Adrenal gland (tissue), 12 donors: ENCODE measurements around the gene RAD51B. TPM values are rescaled to one million over a fixed set of nuclear protein-coding genes. Genes with fewer than 3 reads are reported as not detected.

Source experiments
- DNase-seq, 7 donors: peaks; one replicate each; pipeline ENCODE4 v3.0.0-alpha.2; 2019 to 2020
- H3K27ac ChIP-seq, 5 donors: fragments of 200-600 bp; sonication (generic) in 4 of 5; 1 replicate in 3 of 5; 2 replicates in 2 of 5; pipeline versions ENCODE4 v1.5.1 to v1.8.0; 2016 to 2020; ENCODE audit warnings: mild to moderate bottlenecking in 1 of 5
- H3K27me3 ChIP-seq: fragments of 200-600 bp; 2 replicates; pipeline ENCODE4 v1.8.0; 2021
- H3K36me3 ChIP-seq, 2 donors: fragments of 200-600 bp; replicated peaks in 1 of 2; 1 replicate in 1 of 2; 2 replicates in 1 of 2; pipeline versions ENCODE4 v1.5.1 to v1.8.0; 2018 to 2022
- H3K4me1 ChIP-seq, 2 donors: fragments of 200-600 bp; replicated peaks in 1 of 2; 1 replicate in 1 of 2; 2 replicates in 1 of 2; pipeline versions ENCODE4 v1.5.1 to v1.8.0; 2018 to 2021
- H3K4me3 ChIP-seq, 4 donors: fragments of 200-600 bp; sonication (generic) in 3 of 4; one replicate each; pipeline ENCODE4 v1.5.1; 2016 to 2018
- H3K9me3 ChIP-seq, 3 donors: fragments of 200-600 bp; sonication (generic) in 1 of 3; replicated peaks in 1 of 3; 1 replicate in 2 of 3; 2 replicates in 1 of 3; pipeline versions ENCODE4 v1.5.1 to v1.8.0; 2016 to 2021
- CTCF ChIP-seq, 6 experiments: fragments of 450-650 bp in 4 of 6; fragments of 200-600 bp in 2 of 6; sonication (generic) in 1 of 6; IDR thresholded peaks; 1 replicate in 5 of 6; 2 replicates in 1 of 6; pipeline versions ENCODE4 v1.5.1 to v1.8.0; 2016 to 2021; ENCODE audit warnings: antibody characterized with exemption in 6 of 6, mild to moderate bottlenecking in 2 of 6, moderate library complexity in 1 of 6
- POLR2A ChIP-seq, 2 donors: fragments of 450-650 bp; IDR thresholded peaks; one replicate each; pipeline ENCODE4 v1.6.1; 2017; ENCODE audit warnings: antibody characterized with exemption in 2 of 2, mild to moderate bottlenecking in 2 of 2, moderate library complexity in 1 of 2
- WGBS, 4 donors: extraction: QIAGEN DNeasy Blood & Tissue Kit in 2 of 4; methylation state at CpG; one replicate each; pipeline versions ENCODE4 v1.1.5 to v1.1.7; 2013 to 2017; 5-methylcytosine and 5-hydroxymethylcytosine counted together
- intact Hi-C, 2 donors: fragments of 100-400 bp; cut with DNase I; formaldehyde crosslinking; loops; one replicate each; pipeline versions ENCODE4 v1.14.1 to v1.15.0; 2022 to 2023
- polyA plus RNA-seq, 3 donors: library from polyadenylated mRNA; stranded (reverse); fragments of 200-250 nt in 2 of 3; fragments of 350-450 nt in 1 of 3; fragmentation: Illumina TruSeq in 1 of 3; extraction: RNeasy Lipid Tissue Mini Kit (QIAGEN cat#74804) in 1 of 3; gene quantifications; one replicate each; pipeline ENCODE4 v1.2.3, GENCODE V29; 2013 to 2014
- total RNA-seq, 9 donors: library from RNA; depleted of rRNA in 4 of 9; stranded (reverse); fragments of >200 nt in 4 of 9; fragments of 120-200 nt in 1 of 9; fragmentation: NEBNext Ultra II Directional in 1 of 9; extraction: Animal tissue kit (Norgen Biotek cat#: 25700) in 1 of 9; gene quantifications; one replicate each; pipeline versions ENCODE4 v1.1.0 to v1.2.4, GENCODE V29; 2013 to 2023
- donor health status: healthy with polysubstance abuse.
- donor health status: Bipolar disorder and iron deficiency.
- donor health status: DM: yes; HTN: yes; CAD: no.
- donor health status: DM: no; HTN: no; CAD: no.
- donor health status: DM: no; HTN: no; CAD: no.
- donor health status: DM: yes; HTN: yes; CAD: no.

The RAD51B gene
- total and polyA plus RNA-seq, 12 donors = 2.3 to 24.6 (median 12.4) TPM

GRCh38 chr14:68703093-68703492, 883.5 kb downstream of the RAD51B start:
- intact Hi-C loops = no loop called here
- Histone ChIP-seq H3K9me3 (no peaks in the 10 kb centered on the region), H3K27me3 (no peaks in the 10 kb centered on the region), H3K36me3 (no peaks in the 10 kb centered on the region), H3K4me1 (peaks cover 14 to 18% of the 10 kb centered on the region in 2 donors), H3K4me3 (no peak overlapping the region), H3K27ac (no peak overlapping the region)
- DNase-seq = peak; percentile 51 to 72 (median 67)
- no peak for TF ChIP-seq CTCF (IDR thresholded peaks at IDR 0.05)
- TF ChIP-seq POLR2A (IDR thresholded peaks at IDR 0.05) = no peak
- 64 to 81% (median 78%) methylated on average over 7 to 10 of the region's 10 CpGs for WGBS, 4 donors

DNA sequence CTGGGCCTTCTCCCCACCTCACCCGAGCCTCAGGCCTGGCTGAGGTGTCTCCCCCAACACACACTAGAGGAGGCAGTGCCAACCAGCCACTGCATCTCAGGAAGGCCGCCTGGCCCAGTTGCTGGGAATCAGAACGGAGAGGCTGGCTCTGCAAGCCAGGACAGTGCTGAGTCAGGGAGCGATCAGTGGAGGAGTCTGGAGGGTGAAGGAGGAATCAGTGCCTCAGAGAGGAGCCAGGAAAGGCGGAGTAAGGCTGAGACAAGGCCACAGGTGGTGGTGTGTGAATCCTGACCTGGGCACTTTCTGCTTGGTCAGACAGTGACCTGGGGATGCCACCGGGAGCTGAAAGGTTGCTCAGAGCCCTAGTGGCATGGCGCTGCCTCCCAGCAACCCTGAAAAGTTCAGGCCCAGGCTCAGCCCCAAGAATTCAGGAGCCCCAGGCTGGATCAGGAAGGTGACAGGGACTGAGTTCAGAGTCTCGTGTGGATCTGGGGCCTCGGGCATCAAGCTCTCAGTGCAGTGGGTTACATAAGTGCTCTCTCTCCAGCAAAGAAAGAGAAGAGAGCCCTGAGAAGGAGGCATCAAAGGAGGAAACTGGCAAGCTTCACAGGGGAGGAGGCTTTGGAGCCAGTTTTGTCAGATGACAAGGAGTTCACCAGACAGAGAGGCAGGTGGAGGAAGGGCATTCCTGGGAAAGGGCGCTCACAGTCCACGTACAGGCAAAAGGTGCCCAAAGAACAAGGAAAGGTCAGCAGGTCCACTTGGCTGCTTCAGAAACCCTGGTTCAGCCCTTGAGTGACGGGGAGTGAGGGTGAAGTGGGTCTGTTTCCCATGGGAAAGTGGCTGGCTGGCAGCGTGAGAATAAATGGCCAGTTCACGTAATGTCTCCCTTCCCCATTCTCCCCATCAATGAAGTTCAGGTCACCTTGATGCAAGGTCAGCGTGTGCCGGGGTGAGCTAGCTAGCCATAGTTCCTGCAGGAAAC, 885.4 kb downstream of the RAD51B start:
- no peaks in the 10 kb centered on the region for H3K36me3 ChIP-seq
- H3K4me3 ChIP-seq = no peak overlapping the region
- no peaks in the 10 kb centered on the region for H3K27me3 ChIP-seq
- intact Hi-C loops = no loop called here
- DNase-seq = peak; percentile 76 to 93 (median 87)
- H3K27ac ChIP-seq = peak overlapping the region in 4 of 5 donors; percentile 35 to 91 (median 74)
- no peaks in the 10 kb centered on the region for H3K9me3 ChIP-seq
- H3K4me1 ChIP-seq = peaks cover 14% of the 10 kb centered on the region in 2 donors
- TF ChIP-seq CTCF (IDR thresholded peaks at IDR 0.05) (no peak), POLR2A (IDR thresholded peaks at IDR 0.05) (peak in 1 of 2 donors; percentile 57)
- WGBS, 4 donors = 64 to 79% (median 66%) methylated on average over 16 of the region's 16 CpGs

- Histone ChIP-seq H3K36me3 (no peaks in the 10 kb centered on the region), H3K9me3 (no peaks in the 10 kb centered on the region), H3K4me1 (peaks cover 14% of the 10 kb centered on the region in 2 donors), H3K27ac (peak overlapping the region in 1 of 5 donors; percentile 91), H3K4me3 (no peak overlapping the region), H3K27me3 (no peaks in the 10 kb centered on the region)
- TF ChIP-seq POLR2A (IDR thresholded peaks at IDR 0.05) = no peak
- peak in 1 of 7 donors; percentile 48 for DNase-seq
- 86 to 96% (median 90%) methylated on average over 1 to 10 of the region's 10 CpGs for WGBS, 4 donors
- intact Hi-C loops = no loop called here
Observed at GRCh38 chr14:68705741-68706283, 886.2 kb downstream of the RAD51B start.

- Histone ChIP-seq H3K9me3 (no peaks in the 10 kb centered on the region), H3K36me3 (no peaks in the 10 kb centered on the region), H3K4me3 (no peak overlapping the region), H3K27me3 (no peaks in the 10 kb centered on the region), H3K27ac (no peak overlapping the region), H3K4me1 (peaks cover 14% of the 10 kb centered on the region in 2 donors)
- peak in 1 of 7 donors; percentile 1 for DNase-seq
- TF ChIP-seq POLR2A (IDR thresholded peaks at IDR 0.05) (no peak), CTCF (IDR thresholded peaks at IDR 0.05) (no peak)
- intact Hi-C loops = no loop called here
- WGBS, 4 donors = 77 to 92% (median 85%) methylated on average over 4 of the region's 4 CpGs
Observed at GRCh38 chr14:68707482-68707881, 887.9 kb downstream of the RAD51B start.
